ENCODE data around the gene SPAG17.

The SPAG17 gene

GRCh38 chr1:118210723-118211110 is 25.7 kb upstream of the SPAG17 start:
- Histone ChIP-seq H3K4me2 (ENCODE audit: low read depth, low read length, poor library complexity, severe bottlenecking) (no peak overlapping the region), H3K9me2 (replicated peaks; ENCODE audit: insufficient read depth, low read length) (no peaks in the 10 kb centered on the region), H3K36me3 (ENCODE audit: low read length) (no peaks in the 10 kb centered on the region), H3K79me2 (ENCODE audit: insufficient read depth, low read length) (no peaks in the 10 kb centered on the region), H3K27me3 (ENCODE audit: low read length) (no peaks in the 10 kb centered on the region), H3K27ac (ENCODE audit: low read depth, low read length) (no peak overlapping the region), H4K20me1 (ENCODE audit: low read depth, low read length) (no peaks in the 10 kb centered on the region), H3F3A (ENCODE audit: insufficient read depth) (no peaks in the 10 kb centered on the region), H3K9ac (ENCODE audit: low read length) (no peak overlapping the region), H2AFZ (ENCODE audit: low read depth, low read length, severe bottlenecking) (no peak overlapping the region), H3K9me3 (ENCODE audit: insufficient read depth, low read length) (no peaks in the 10 kb centered on the region), H3K4me3 (ENCODE audit: insufficient read depth, low read length, poor library complexity, severe bottlenecking) (no peak overlapping the region)
- no peak for TF ChIP-seq CTCF (IDR thresholded peaks at IDR 0.05; ENCODE audit: insufficient read depth, low read length, poor library complexity, severe bottlenecking)
- no peak for TF ChIP-seq EZH2phosphoT487 (conservative IDR thresholded peaks at IDR 0.05; ENCODE audit: low read length)

GRCh38 chr1:118210051-118210722 is 25.2 kb upstream of the SPAG17 start:
- Histone ChIP-seq H3K9me3 (ENCODE audit: insufficient read depth, low read length) (no peaks in the 10 kb centered on the region), H3K79me2 (ENCODE audit: insufficient read depth, low read length) (no peaks in the 10 kb centered on the region), H3K36me3 (ENCODE audit: low read length) (no peaks in the 10 kb centered on the region), H3K9ac (ENCODE audit: low read length) (no peak overlapping the region), H4K20me1 (ENCODE audit: low read depth, low read length) (no peaks in the 10 kb centered on the region), H2AFZ (ENCODE audit: low read depth, low read length, severe bottlenecking) (no peak overlapping the region), H3K9me2 (replicated peaks; ENCODE audit: insufficient read depth, low read length) (no peaks in the 10 kb centered on the region), H3F3A (ENCODE audit: insufficient read depth) (no peaks in the 10 kb centered on the region), H3K27ac (ENCODE audit: low read depth, low read length) (no peak overlapping the region), H3K27me3 (ENCODE audit: low read length) (no peaks in the 10 kb centered on the region), H3K4me3 (ENCODE audit: insufficient read depth, low read length, poor library complexity, severe bottlenecking) (no peak overlapping the region), H3K4me2 (ENCODE audit: low read depth, low read length, poor library complexity, severe bottlenecking) (no peak overlapping the region)
- TF ChIP-seq EZH2phosphoT487 (conservative IDR thresholded peaks at IDR 0.05; ENCODE audit: low read length) (no peak), CTCF (IDR thresholded peaks at IDR 0.05; ENCODE audit: insufficient read depth, low read length, poor library complexity, severe bottlenecking) (no peak)

- H3K79me2 ChIP-seq (ENCODE audit: insufficient read depth, low read length), result no peaks in the 10 kb centered on the region
- no peaks in the 10 kb centered on the region for H4K20me1 ChIP-seq (ENCODE audit: low read depth, low read length)
- no peak overlapping the region for H3K4me2 ChIP-seq (ENCODE audit: low read depth, low read length, poor library complexity, severe bottlenecking)
Observed at GRCh38 chr1:118209648-118210047, 24.6 kb upstream of the SPAG17 start.

More at GRCh38 chr1:118209648-118210047, 24.6 kb upstream of the SPAG17 start:
- H3K36me3 ChIP-seq (ENCODE audit: low read length), result no peaks in the 10 kb centered on the region
- H3K27ac ChIP-seq (ENCODE audit: low read depth, low read length), result no peak overlapping the region
- TF ChIP-seq EZH2phosphoT487 (conservative IDR thresholded peaks at IDR 0.05; ENCODE audit: low read length) (no peak), CTCF (IDR thresholded peaks at IDR 0.05; ENCODE audit: insufficient read depth, low read length, poor library complexity, severe bottlenecking) (no peak)
- H3K4me3 ChIP-seq (ENCODE audit: insufficient read depth, low read length, poor library complexity, severe bottlenecking), result no peak overlapping the region
- H2AFZ ChIP-seq (ENCODE audit: low read depth, low read length, severe bottlenecking), result no peak overlapping the region
- no peak overlapping the region for H3K9ac ChIP-seq (ENCODE audit: low read length)
- no peaks in the 10 kb centered on the region for H3K9me2 ChIP-seq (replicated peaks; ENCODE audit: insufficient read depth, low read length)
- no peaks in the 10 kb centered on the region for H3F3A ChIP-seq (ENCODE audit: insufficient read depth)
- no peaks in the 10 kb centered on the region for H3K9me3 ChIP-seq (ENCODE audit: insufficient read depth, low read length)
- H3K27me3 ChIP-seq (ENCODE audit: low read length), result no peaks in the 10 kb centered on the region
